Lower lobe of right lung (tissue), 2 donors: ENCODE measurements around the gene SLC27A4. TPM values are rescaled to one million over a fixed set of nuclear protein-coding genes. Genes with fewer than 3 reads are reported as not detected.

Source experiments
- ATAC-seq, 2 donors: fragments of 200-7000 bp; cut with Tn5 transposase; one replicate each; pipeline ENCODE4 v1.9.1; 2020 to 2022; ENCODE audit warnings: mild to moderate bottlenecking in 2 of 2, moderate library complexity in 2 of 2
- DNase-seq: peaks from one replicate; pipeline ENCODE4 v3.0.0-alpha.2; 2020
- H3K27ac ChIP-seq: fragments of 200-600 bp; one replicate; pipeline ENCODE4 v1.8.0; 2022
- H3K27me3 ChIP-seq: fragments of 200-600 bp; one replicate; pipeline ENCODE4 v1.8.0; 2022; ENCODE audit warnings: low read depth
- H3K36me3 ChIP-seq: fragments of 200-600 bp; one replicate; pipeline ENCODE4 v1.8.0; 2022; ENCODE audit warnings: mild to moderate bottlenecking
- H3K4me1 ChIP-seq: fragments of 200-600 bp; one replicate; pipeline ENCODE4 v1.8.0; 2022
- H3K4me3 ChIP-seq: fragments of 200-600 bp; one replicate; pipeline ENCODE4 v1.8.0; 2022; ENCODE audit warnings: mild to moderate bottlenecking
- H3K9me3 ChIP-seq: fragments of 200-600 bp; one replicate; pipeline ENCODE4 v1.8.0; 2022
- intact Hi-C: fragments of 100-400 bp; cut with DNase I; formaldehyde crosslinking; loops from one replicate; pipeline ENCODE4 v1.11.0; 2022
- total RNA-seq: library from RNA; stranded (reverse); fragmentation: NEBNext Ultra II Directional; extraction: Animal tissue kit (Norgen Biotek cat#: 25700); gene quantifications from one replicate; pipeline ENCODE4 v1.2.1, GENCODE V29; 2021
- TF ChIP-seq, protein P1 (sequence below): fragments of 200-600 bp; IDR thresholded peaks from one replicate; pipeline ENCODE4 v1.8.0; 2022; ENCODE audit warnings: antibody characterized with exemption, mild to moderate bottlenecking
- donor health status: DM: no; HTN: yes; CAD: no; lungs with severe emphysema.

Gene SLC27A4
- total RNA-seq, 1 donor from 2014 or later, result 19.5 TPM

DNA sequence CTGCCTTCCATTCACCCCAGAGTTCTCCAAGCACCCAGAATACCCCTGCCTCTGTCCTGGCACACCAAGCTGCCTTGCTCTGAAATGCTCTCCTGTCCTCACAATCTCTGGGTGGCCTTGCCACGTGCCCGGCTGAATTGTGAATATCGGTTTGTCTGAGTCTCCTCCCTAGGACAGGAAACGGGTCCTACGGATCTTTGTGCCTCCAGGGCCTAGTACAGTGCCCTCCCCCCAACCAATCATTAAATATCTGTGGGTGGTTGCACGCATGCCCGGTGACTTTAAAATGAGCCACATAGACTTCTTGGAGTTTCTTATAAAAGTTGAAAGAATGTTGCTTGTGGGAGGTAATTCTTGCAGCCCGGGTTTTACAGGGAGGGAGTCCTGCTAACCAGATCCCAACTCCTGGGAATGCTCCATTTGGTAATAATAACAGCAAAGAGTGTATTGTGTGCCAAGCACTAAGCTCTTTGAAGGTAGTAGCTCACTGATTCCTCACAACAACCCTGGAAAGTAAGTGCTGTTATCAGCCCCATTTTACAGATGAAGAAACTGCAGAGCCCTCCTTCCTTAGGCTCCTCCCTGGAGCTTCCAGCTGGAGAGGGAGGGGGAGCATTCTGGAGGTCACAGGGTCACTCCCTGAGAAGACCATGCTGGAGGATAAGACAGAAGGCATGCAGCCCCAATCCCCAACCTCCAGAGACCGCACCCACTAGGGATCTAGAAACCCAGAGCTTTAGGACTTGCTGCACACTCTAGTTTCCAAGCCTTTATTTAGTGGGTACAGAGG is 54.2 kb downstream of the SLC27A4 start:
- Histone ChIP-seq H3K4me1 (peaks cover 5% of the 10 kb centered on the region), H3K4me3 (no peak overlapping the region), H3K27me3 (no peaks in the 10 kb centered on the region), H3K36me3 (peaks cover 20% of the 10 kb centered on the region), H3K9me3 (no peaks in the 10 kb centered on the region), H3K27ac (no peak overlapping the region)
- TF ChIP-seq, protein P1, sequence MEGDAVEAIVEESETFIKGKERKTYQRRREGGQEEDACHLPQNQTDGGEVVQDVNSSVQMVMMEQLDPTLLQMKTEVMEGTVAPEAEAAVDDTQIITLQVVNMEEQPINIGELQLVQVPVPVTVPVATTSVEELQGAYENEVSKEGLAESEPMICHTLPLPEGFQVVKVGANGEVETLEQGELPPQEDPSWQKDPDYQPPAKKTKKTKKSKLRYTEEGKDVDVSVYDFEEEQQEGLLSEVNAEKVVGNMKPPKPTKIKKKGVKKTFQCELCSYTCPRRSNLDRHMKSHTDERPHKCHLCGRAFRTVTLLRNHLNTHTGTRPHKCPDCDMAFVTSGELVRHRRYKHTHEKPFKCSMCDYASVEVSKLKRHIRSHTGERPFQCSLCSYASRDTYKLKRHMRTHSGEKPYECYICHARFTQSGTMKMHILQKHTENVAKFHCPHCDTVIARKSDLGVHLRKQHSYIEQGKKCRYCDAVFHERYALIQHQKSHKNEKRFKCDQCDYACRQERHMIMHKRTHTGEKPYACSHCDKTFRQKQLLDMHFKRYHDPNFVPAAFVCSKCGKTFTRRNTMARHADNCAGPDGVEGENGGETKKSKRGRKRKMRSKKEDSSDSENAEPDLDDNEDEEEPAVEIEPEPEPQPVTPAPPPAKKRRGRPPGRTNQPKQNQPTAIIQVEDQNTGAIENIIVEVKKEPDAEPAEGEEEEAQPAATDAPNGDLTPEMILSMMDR, result no peak
- intact Hi-C loops, result no loop called here
- ATAC-seq (no peak), DNase-seq (no peak)

DNA sequence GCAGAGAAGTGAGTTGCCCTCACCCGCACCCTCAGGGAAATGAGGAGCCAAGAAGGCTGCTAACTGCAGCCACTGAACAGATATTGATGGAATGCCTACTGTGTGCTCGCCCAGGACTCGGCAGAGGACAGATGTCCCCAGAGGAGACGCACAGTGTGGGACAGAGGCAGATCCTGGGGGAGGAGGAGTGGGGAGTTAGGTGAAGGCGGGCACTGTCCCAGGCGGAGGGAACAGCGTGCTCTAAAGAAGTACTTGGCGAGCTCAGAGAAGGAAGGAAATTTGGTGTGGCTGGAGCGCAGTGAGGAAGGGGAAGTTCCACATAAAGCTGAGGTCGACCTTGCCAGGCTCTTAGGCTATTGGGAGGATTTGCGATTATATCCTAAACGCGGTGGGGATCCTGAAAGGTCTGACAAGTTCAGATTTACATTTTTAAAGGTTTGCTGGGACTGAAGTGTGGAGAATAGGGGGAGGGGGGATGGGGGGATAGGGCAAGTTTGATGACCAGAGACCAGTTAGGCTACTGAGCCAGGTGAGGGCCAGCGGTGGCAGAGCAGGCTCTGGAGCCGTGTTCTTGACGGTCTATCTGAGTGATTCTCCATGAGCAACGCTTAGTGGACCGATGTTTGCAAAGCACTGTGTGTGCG is 56.8 kb downstream of the SLC27A4 start:
- Histone ChIP-seq H3K27ac (peak overlapping the region; percentile 31), H3K27me3 (no peaks in the 10 kb centered on the region), H3K4me3 (peak overlapping the region; percentile 14), H3K4me1 (peaks cover 5% of the 10 kb centered on the region), H3K36me3 (peaks cover 5% of the 10 kb centered on the region), H3K9me3 (no peaks in the 10 kb centered on the region)
- TF ChIP-seq, protein P1, result no peak
- intact Hi-C loops, result no loop called here
- ATAC-seq (peak; percentile 62 to 73), DNase-seq (no peak)

DNA sequence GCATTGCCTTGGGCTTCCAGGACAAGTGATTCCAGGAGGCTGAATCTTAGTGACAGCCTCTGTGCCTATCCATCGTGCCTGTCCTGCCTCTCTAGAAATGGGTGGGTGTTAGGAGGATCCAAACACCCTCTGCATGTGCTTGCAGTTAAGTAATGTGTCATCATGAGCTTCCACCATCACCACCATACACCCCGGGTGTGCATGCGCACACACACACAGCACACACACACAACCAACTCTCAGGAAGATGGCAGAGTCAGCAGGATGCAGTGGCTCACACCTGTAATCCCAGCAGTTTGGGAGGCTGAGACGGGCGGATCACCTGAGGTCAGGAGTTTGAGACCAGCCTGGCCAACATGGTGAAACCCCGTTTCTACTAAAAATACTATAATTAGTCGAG is 57.5 kb downstream of the SLC27A4 start:
- no peak overlapping the region for H3K4me3 ChIP-seq
- peaks cover under 1% of the 10 kb centered on the region for H3K36me3 ChIP-seq
- no peaks in the 10 kb centered on the region for H3K9me3 ChIP-seq
- peak overlapping the region; percentile 31 for H3K27ac ChIP-seq
- TF ChIP-seq, protein P1, result no peak
- ATAC-seq (no peak), DNase-seq (no peak)
- H3K4me1 ChIP-seq, result peaks cover 5% of the 10 kb centered on the region
- no peaks in the 10 kb centered on the region for H3K27me3 ChIP-seq
- intact Hi-C loops, result no loop called here

DNA sequence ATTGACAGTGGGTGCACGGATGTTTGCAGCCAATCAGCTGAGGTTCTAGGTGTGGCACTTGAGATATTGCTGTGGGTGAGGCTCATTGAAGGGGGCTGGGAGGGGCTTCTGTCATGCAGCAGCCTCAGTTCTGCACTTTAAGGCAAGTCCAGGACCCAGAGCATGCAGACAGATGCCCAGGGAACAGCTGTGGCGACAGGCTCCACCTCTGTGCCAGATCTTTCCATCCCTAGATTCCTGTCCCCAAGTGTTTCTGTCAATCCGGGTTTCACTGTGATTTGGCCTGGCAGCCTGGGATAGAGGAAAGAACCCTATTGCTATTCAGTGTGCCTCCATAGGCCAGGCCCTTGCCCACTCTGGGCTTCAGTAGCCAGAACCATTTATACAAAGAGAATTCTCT is 59.5 kb downstream of the SLC27A4 start:
- Histone ChIP-seq H3K4me1 (peaks cover 5% of the 10 kb centered on the region), H3K27me3 (no peaks in the 10 kb centered on the region), H3K36me3 (no peaks in the 10 kb centered on the region), H3K9me3 (no peaks in the 10 kb centered on the region), H3K27ac (no peak overlapping the region), H3K4me3 (no peak overlapping the region)
- DNase-seq (no peak), ATAC-seq (no peak)
- TF ChIP-seq, protein P1, result no peak
- intact Hi-C loops, result no loop called here

DNA sequence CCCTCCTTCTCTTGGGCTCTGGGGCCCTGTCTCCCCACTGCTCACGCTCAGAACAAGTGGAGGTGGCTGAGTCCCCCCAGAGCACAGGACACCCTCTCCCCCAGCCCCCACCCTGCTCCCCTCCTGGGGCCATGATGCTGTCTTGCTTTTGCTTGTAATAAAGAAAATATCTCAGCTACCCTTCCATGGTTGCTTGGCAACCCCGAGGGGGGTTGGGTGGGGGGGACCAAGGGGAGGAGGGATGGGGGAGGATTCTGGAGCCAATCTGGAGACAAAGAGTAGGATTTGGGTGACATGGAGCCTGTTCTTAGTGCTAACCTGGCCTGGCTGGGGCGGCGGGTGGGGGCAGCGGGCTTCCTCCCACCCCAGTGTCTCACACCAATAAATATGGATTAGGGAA is 64.2 kb downstream of the SLC27A4 start:
- no peaks in the 10 kb centered on the region for H3K4me1 ChIP-seq
- no peaks in the 10 kb centered on the region for H3K36me3 ChIP-seq
- ATAC-seq, result no peak
- TF ChIP-seq, protein P1, result no peak
- no peaks in the 10 kb centered on the region for H3K9me3 ChIP-seq
- peaks cover 14% of the 10 kb centered on the region for H3K27me3 ChIP-seq
- no peak for DNase-seq
- intact Hi-C loops, result no loop called here
- H3K27ac ChIP-seq, result no peak overlapping the region
- H3K4me3 ChIP-seq, result no peak overlapping the region
